CD4-positive, alpha-beta T cell (primary cell): ENCODE measurements around the gene UNC80. TPM values are rescaled to one million over a fixed set of nuclear protein-coding genes. Genes with fewer than 3 reads are reported as not detected.
A peak's percentile ranks its signal among the peaks of the same experiment; 100 is the strongest.

Experiments used
- ATAC-seq: fragments of 200-7000 bp; cut with Tn5 transposase; one replicate; pipeline ENCODE4 v1.10.0; 2022; ENCODE audit warnings: mild to moderate bottlenecking; ENCODE audit not compliant: poor library complexity
- CTCF ChIA-PET: fragments of 350-600 bp; sonication (Branson Sonifier 250); formaldehyde crosslinking; loops from one replicate; lab custom pipeline; 2021; ENCODE audit warnings: antibody characterized with exemption, inconsistent platforms; lab: Charles Lee
- POLR2A ChIA-PET: fragments of 350-600 bp; sonication (Branson Sonifier 250); formaldehyde crosslinking; loops from one replicate; lab custom pipeline; 2021; ENCODE audit warnings: antibody characterized with exemption, inconsistent platforms; lab: Charles Lee
- DNase-seq, 14 experiments: peaks; one replicate each; pipeline ENCODE4 v3.0.0-alpha.2; 2013 to 2020; ENCODE audit warnings: mixed read lengths in 2 of 14
- H3K27ac ChIP-seq, 2 donors: one replicate each; pipeline versions ENCODE4 v1.5.1 to v1.7.0; 2013; ENCODE audit warnings: low read length in 2 of 2, low read depth in 1 of 2, mild to moderate bottlenecking in 1 of 2
- H3K27me3 ChIP-seq, 2 experiments: 1 replicate in 1 of 2; 2 replicates in 1 of 2; pipeline versions ENCODE4 v1.6.1 to v1.7.0; 2013; ENCODE audit warnings: low read length in 2 of 2, control low read depth in 1 of 2, mild to moderate bottlenecking in 1 of 2, moderate library complexity in 1 of 2; ENCODE audit not compliant: insufficient read depth in 2 of 2, control insufficient read depth in 1 of 2
- H3K36me3 ChIP-seq: one replicate; pipeline ENCODE4 v1.6.1; 2013; ENCODE audit warnings: low read length, control low read depth; ENCODE audit not compliant: insufficient read depth
- H3K4me1 ChIP-seq: one replicate; pipeline ENCODE4 v1.6.1; 2013; ENCODE audit warnings: low read length, control low read depth; ENCODE audit not compliant: insufficient read depth
- H3K4me3 ChIP-seq: one replicate; pipeline ENCODE4 v1.5.1; 2013; ENCODE audit warnings: mild to moderate bottlenecking, low read length, moderate library complexity
- H3K9me3 ChIP-seq, 2 experiments: 1 replicate in 1 of 2; 2 replicates in 1 of 2; pipeline versions ENCODE4 v1.6.1 to v1.7.0; 2013; ENCODE audit warnings: low read length in 2 of 2, mild to moderate bottlenecking in 2 of 2, control low read depth in 1 of 2, moderate library complexity in 1 of 2; ENCODE audit not compliant: control insufficient read depth in 1 of 2, insufficient read depth in 1 of 2
- H3K27ac Mint-ChIP-seq: one replicate; pipeline ENCODE4 v1.8.0; 2020; ENCODE audit warnings: mixed read lengths
- H3K27me3 Mint-ChIP-seq: one replicate; pipeline ENCODE4 v1.8.0; 2021; ENCODE audit warnings: mixed read lengths
- H3K36me3 Mint-ChIP-seq: one replicate; pipeline ENCODE4 v1.8.0; 2021; ENCODE audit warnings: low read depth, mixed read lengths
- H3K4me1 Mint-ChIP-seq: one replicate; pipeline ENCODE4 v1.8.0; 2021; ENCODE audit warnings: low read depth, mixed read lengths
- H3K4me3 Mint-ChIP-seq: one replicate; pipeline ENCODE4 v1.8.0; 2020; ENCODE audit warnings: mild to moderate bottlenecking, mixed read lengths
- H3K9me3 Mint-ChIP-seq: one replicate; pipeline ENCODE4 v1.8.0; 2020; ENCODE audit warnings: mixed read lengths
- intact Hi-C, 2 experiments: fragments of 100-400 bp; cut with DNase I in 1 of 2; cut with micrococcal nuclease in 1 of 2; formaldehyde crosslinking; loops; one replicate each; pipeline versions ENCODE4 v1.15.1 to v1.9.0; 2023 to 2025; cut with DNase I, micrococcal nuclease
- total RNA-seq, 174 experiments: library from RNA in 2 of 174; stranded (reverse) in 2 of 174; gene quantifications; one replicate each; pipeline ENCODE4 v1.2.3 and lab custom pipeline; 2021 to 2026
- TF ChIP-seq, protein P1 (sequence below): fragments of 200-600 bp; IDR thresholded peaks from one replicate; pipeline ENCODE4 v1.8.0; 2022; ENCODE audit warnings: antibody characterized with exemption, mild to moderate bottlenecking

Gene UNC80
- total RNA-seq, 2 experiments from 2014 or later = not detected

DNA sequence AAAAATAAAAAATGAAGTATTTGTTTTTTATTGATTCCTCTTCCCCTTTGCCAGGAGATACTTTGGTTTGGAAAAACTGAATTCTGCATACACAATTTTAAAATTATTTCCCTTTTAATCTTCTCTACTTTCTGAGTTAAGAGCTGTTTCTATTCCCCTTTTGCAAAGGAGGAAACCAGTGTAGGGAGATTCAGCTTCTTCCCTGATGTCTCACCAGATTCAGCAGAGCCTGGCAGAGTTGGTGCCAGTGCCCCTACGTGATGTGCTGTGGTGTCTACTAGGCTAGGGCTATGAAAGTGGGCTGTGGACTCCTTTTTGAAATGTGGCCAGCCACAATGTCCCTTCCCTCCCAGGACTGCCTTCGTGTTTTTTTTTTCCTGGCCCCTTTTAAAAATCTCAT is 233.2 kb downstream of the UNC80 start:
- Mint-ChIP-seq H3K4me3 (peak overlapping the region; percentile 90), H3K4me1 (peaks cover 76% of the 10 kb centered on the region), H3K36me3 (peaks cover 47% of the 10 kb centered on the region), H3K27me3 (no peaks in the 10 kb centered on the region), H3K27ac (no peak overlapping the region), H3K9me3 (no peaks in the 10 kb centered on the region)
- ATAC-seq (no peak), DNase-seq (peak in 2 of 14 experiments; percentile 29 to 34)
- H3K4me1 ChIP-seq = peaks cover 26% of the 10 kb centered on the region
- H3K36me3 ChIP-seq = peaks cover 21% of the 10 kb centered on the region
- TF ChIP-seq, protein P1, sequence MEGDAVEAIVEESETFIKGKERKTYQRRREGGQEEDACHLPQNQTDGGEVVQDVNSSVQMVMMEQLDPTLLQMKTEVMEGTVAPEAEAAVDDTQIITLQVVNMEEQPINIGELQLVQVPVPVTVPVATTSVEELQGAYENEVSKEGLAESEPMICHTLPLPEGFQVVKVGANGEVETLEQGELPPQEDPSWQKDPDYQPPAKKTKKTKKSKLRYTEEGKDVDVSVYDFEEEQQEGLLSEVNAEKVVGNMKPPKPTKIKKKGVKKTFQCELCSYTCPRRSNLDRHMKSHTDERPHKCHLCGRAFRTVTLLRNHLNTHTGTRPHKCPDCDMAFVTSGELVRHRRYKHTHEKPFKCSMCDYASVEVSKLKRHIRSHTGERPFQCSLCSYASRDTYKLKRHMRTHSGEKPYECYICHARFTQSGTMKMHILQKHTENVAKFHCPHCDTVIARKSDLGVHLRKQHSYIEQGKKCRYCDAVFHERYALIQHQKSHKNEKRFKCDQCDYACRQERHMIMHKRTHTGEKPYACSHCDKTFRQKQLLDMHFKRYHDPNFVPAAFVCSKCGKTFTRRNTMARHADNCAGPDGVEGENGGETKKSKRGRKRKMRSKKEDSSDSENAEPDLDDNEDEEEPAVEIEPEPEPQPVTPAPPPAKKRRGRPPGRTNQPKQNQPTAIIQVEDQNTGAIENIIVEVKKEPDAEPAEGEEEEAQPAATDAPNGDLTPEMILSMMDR = no peak
- POLR2A ChIA-PET = interaction anchor here (0.9 to 1.1 kb wide), 2 partner anchors 12 to 166 kb away, joined by 3 to 5 read pairs; partner anchors contain the start of gene KANSL1L
- CTCF ChIA-PET = no interaction called here
- no peaks in the 10 kb centered on the region for H3K9me3 ChIP-seq
- H3K4me3 ChIP-seq = no peak overlapping the region
- H3K27ac ChIP-seq = no peak overlapping the region
- intact Hi-C loops = loop anchor here in 1 of 2 experiments (10.0 kb wide), 1 partner anchor 1750 kb away; the partner anchor contains the start of gene IDH1
- no peaks in the 10 kb centered on the region for H3K27me3 ChIP-seq

DNA sequence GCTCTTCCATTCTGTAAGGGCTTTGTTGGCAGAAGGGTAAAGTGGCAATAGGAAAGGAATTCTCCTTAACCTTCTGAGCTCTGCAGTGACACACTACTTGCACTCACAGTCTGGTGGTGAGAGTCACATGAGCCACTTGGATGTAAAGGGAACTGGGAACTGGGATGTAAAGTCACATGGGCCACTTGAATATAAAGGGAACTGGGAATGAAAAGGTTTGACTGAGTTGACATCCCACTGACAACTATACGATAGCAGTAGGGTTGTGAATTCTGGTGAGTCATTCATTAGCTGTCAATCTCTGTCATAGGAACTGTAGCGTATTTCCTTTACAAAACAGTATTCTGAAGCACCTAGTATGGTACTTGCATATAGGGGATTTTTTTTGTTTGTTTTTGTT is 236.3 kb downstream of the UNC80 start:
- intact Hi-C loops = loop anchor here in 1 of 2 experiments (10.0 kb wide), 1 partner anchor 1753 kb away; the partner anchor contains the start of gene IDH1

DNA sequence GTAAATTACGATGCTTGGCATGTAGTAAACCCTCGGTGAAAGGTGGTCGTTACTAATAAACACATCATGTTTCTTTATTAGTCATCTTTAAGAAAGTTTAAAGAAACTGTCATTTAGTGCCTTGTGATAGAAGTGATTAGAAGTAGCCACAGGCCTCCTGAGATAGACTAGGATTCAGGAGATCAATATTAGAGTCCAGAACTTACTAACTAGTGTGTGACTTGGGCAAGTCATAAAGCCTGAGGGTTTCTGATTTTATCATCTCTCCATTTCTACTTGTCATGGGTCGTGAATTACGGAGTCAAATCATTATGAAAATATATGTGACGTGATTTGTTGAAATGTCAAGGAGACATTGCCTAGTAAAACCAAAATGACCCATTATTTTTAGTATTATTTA is 237.5 kb downstream of the UNC80 start:
- Mint-ChIP-seq H3K27ac (no peak overlapping the region), H3K4me3 (no peak overlapping the region), H3K4me1 (peaks cover 69% of the 10 kb centered on the region), H3K27me3 (no peaks in the 10 kb centered on the region), H3K9me3 (no peaks in the 10 kb centered on the region), H3K36me3 (peaks cover 70% of the 10 kb centered on the region)
- Histone ChIP-seq H3K36me3 (peaks cover 47% of the 10 kb centered on the region), H3K4me1 (peaks cover 11% of the 10 kb centered on the region), H3K27me3 (no peaks in the 10 kb centered on the region), H3K4me3 (no peak overlapping the region), H3K9me3 (no peaks in the 10 kb centered on the region), H3K27ac (no peak overlapping the region)
- TF ChIP-seq, protein P1 = no peak
- POLR2A ChIA-PET = no interaction called here
- intact Hi-C loops = loop anchor here in 1 of 2 experiments (10.0 kb wide), 1 partner anchor 1754 kb away; the partner anchor contains the start of gene IDH1
- CTCF ChIA-PET = no interaction called here
- ATAC-seq (no peak), DNase-seq (no peak)

More for the DNA sequence above, 236.3 kb downstream of the UNC80 start:
- POLR2A ChIA-PET = interaction anchor here (1.2 kb wide), 1 partner anchor 10 kb away, joined by 3 read pairs; no protein-coding TSS in a partner anchor
- Mint-ChIP-seq H3K9me3 (no peaks in the 10 kb centered on the region), H3K4me1 (peaks cover 79% of the 10 kb centered on the region), H3K36me3 (peaks cover 65% of the 10 kb centered on the region), H3K4me3 (no peak overlapping the region), H3K27me3 (no peaks in the 10 kb centered on the region), H3K27ac (no peak overlapping the region)
- no peak overlapping the region for H3K4me3 ChIP-seq
- CTCF ChIA-PET = no interaction called here
- H3K36me3 ChIP-seq = peaks cover 45% of the 10 kb centered on the region
- H3K27me3 ChIP-seq = no peaks in the 10 kb centered on the region
- TF ChIP-seq, protein P1 = no peak
- H3K27ac ChIP-seq = no peak overlapping the region
- peaks cover 17% of the 10 kb centered on the region for H3K4me1 ChIP-seq
- peak in 2 of 14 experiments; percentile 44 to 53 for DNase-seq
- H3K9me3 ChIP-seq = no peaks in the 10 kb centered on the region
- no peak for ATAC-seq
